Suprapubic skin (tissue), 4 donors: ENCODE measurements around the gene PTGR3.

Experiments
- POLR2A ChIP-seq, 2 donors: fragments of 450-650 bp; IDR thresholded peaks; one replicate each; pipeline ENCODE4 v1.6.1; 2017; ENCODE audit warnings: antibody characterized with exemption in 2 of 2, mild to moderate bottlenecking in 2 of 2, moderate library complexity in 2 of 2
- POLR2AphosphoS5 ChIP-seq, 3 donors: sonication (generic); formaldehyde crosslinking; IDR thresholded peaks; one replicate each; pipeline ENCODE4 v1.6.1; 2017; ENCODE audit warnings: antibody characterized with exemption in 3 of 3
- TF ChIP-seq, protein P1 (sequence below), 2 donors: fragments of 200-600 bp in 1 of 2; fragments of 450-650 bp in 1 of 2; sonication (generic) in 1 of 2; IDR thresholded peaks; one replicate each; pipeline ENCODE4 v1.5.1; 2016 to 2019; ENCODE audit warnings: antibody characterized with exemption in 2 of 2, mild to moderate bottlenecking in 1 of 2, moderate library complexity in 1 of 2

- TF ChIP-seq, protein P1, sequence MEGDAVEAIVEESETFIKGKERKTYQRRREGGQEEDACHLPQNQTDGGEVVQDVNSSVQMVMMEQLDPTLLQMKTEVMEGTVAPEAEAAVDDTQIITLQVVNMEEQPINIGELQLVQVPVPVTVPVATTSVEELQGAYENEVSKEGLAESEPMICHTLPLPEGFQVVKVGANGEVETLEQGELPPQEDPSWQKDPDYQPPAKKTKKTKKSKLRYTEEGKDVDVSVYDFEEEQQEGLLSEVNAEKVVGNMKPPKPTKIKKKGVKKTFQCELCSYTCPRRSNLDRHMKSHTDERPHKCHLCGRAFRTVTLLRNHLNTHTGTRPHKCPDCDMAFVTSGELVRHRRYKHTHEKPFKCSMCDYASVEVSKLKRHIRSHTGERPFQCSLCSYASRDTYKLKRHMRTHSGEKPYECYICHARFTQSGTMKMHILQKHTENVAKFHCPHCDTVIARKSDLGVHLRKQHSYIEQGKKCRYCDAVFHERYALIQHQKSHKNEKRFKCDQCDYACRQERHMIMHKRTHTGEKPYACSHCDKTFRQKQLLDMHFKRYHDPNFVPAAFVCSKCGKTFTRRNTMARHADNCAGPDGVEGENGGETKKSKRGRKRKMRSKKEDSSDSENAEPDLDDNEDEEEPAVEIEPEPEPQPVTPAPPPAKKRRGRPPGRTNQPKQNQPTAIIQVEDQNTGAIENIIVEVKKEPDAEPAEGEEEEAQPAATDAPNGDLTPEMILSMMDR (IDR thresholded peaks at IDR 0.05): no peak
- TF ChIP-seq POLR2AphosphoS5 (IDR thresholded peaks at IDR 0.05) (no peak), POLR2A (IDR thresholded peaks at IDR 0.05) (no peak)
Observed at GRCh38 chr18:75222407-75222806, 13.5 kb upstream of the PTGR3 start.
